ENCODE data around the gene DHX9. TPM values are rescaled to one million over a fixed set of nuclear protein-coding genes. Genes with fewer than 3 reads are reported as not detected.

The DHX9 gene
- total and polyA plus RNA-seq, 2 of the 13 experiments (the other 11 are each of a cell fraction or from before 2014, with no cell fraction given) = 84.8 to 211 TPM

DNA sequence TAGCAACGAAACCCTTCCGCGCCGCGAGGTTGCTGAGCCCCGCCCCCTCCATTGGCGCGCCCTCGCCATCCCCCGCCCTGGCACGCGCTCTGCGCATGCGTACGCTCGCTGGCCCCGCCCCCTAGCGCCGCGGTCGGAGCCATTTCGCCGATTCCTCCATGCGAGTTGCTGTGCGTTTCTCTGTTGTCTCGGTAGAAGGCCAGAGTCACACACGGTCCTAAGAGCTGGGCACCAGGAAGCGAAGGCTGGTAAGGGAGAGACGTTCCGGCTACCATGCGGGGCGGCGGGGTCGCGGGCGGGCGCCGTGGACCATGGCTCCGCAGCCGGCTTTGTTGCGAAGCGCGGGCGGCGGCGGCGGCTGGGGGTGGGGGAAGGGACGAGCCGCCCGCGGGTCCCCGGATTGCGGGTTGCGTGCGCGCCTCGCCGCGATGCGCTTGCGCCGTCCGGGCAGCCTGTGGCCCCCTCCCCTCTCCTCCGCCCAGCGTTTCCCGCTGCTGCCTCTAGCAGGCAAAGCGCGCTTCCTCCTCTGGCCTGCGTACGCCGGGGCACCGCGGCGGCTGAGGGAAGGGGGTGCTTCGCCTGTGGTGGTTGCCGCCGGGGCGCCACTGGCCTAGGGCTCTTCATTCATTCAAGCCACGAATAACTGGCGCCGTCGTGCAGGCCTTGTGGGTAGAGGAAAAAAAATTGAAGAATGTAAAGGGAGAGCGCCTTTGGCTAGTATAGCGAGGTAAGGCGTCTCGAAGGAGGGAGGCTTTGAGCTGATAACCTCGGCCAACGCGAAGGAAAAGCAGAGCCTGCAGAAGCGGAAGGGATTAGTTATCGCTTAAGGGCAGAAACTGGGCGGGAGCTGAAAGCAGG is at the start of gene DHX9 (continued):
- TF ChIP-seq SMAD9 (CRISPR knock-in tag; IDR thresholded peaks at IDR 0.05) (no peak), NONO (IDR thresholded peaks at IDR 0.05) (no peak), NONO (CRISPR knock-in tag; conservative IDR thresholded peaks at IDR 0.05) (peak; percentile 79; the same call in 1 of the 2 replicates), ZNF224 (CRISPR knock-in tag; IDR thresholded peaks at IDR 0.05) (no peak), NCOA2 (CRISPR knock-in tag; IDR thresholded peaks at IDR 0.05) (no peak; the same call in 1 of the 2 replicates), NR2F2 (IDR thresholded peaks at IDR 0.05; ENCODE audit: borderline replicate concordance, low read depth) (peak; percentile 53; the same call in 1 of the 2 replicates), EED (CRISPR knock-in tag; IDR thresholded peaks at IDR 0.05) (peak; percentile 42; the same call in 1 of the 2 replicates), PAF1 (CRISPR knock-in tag; IDR thresholded peaks at IDR 0.05) (no peak), ZFP1 (CRISPR knock-in tag; IDR thresholded peaks at IDR 0.05) (no peak), PRPF4 (IDR thresholded peaks at IDR 0.05; ENCODE audit: low read depth, low read length, poor library complexity, severe bottlenecking) (no peak), CCAR2 (optimal IDR thresholded peaks at IDR 0.05; ENCODE audit: low read depth, low read length) (no peak), ZNF777 (CRISPR knock-in tag; IDR thresholded peaks at IDR 0.05) (0 out of 2 replicates have a peak, but pooled peaks have one; percentile 45), ZNF546 (CRISPR knock-in tag; conservative IDR thresholded peaks at IDR 0.05) (0 out of 2 replicates have a peak, but pooled peaks have one; percentile 45), ZNF18 (CRISPR knock-in tag; IDR thresholded peaks at IDR 0.05; ENCODE audit: insufficient replicate concordance) (peak; percentile 26), ZNF619 (CRISPR knock-in tag; IDR thresholded peaks at IDR 0.05) (0 out of 2 replicates have a peak, but pooled peaks have one; percentile 4), HDAC2 (CRISPR knock-in tag; IDR thresholded peaks at IDR 0.05) (0 out of 2 replicates have a peak, but pooled peaks have one; percentile 9), FOXA3 (CRISPR knock-in tag; IDR thresholded peaks at IDR 0.05) (no peak; the same call in 1 of the 2 replicates), FOXC1 (CRISPR knock-in tag; IDR thresholded peaks at IDR 0.05; ENCODE audit: borderline replicate concordance) (peak; percentile 89), ZNF713 (CRISPR knock-in tag; IDR thresholded peaks at IDR 0.05) (0 out of 2 replicates have a peak, but pooled peaks have one; percentile 89), RBM22 (optimal IDR thresholded peaks at IDR 0.05; ENCODE audit: low read length) (no peak), ZNF180 (CRISPR knock-in tag; IDR thresholded peaks at IDR 0.05; ENCODE audit: borderline replicate concordance, low read depth) (no peak), SKI (IDR thresholded peaks at IDR 0.05; ENCODE audit: partially characterized antibody) (peak; percentile 80), TP53 (CRISPR knock-in tag; conservative IDR thresholded peaks at IDR 0.05) (no peak), ZBTB49 (CRISPR knock-in tag; IDR thresholded peaks at IDR 0.05; ENCODE audit: borderline replicate concordance) (no peak), ZNF737 (CRISPR knock-in tag; IDR thresholded peaks at IDR 0.05; ENCODE audit: borderline replicate concordance) (no peak), RARA (CRISPR knock-in tag; IDR thresholded peaks at IDR 0.05) (no peak), ZFP82 (CRISPR knock-in tag; IDR thresholded peaks at IDR 0.05; ENCODE audit: borderline replicate concordance) (no peak; the same call in 1 of the 2 replicates), FOXM1 (CRISPR knock-in tag; IDR thresholded peaks at IDR 0.05) (no peak)
